HL-60 (cell line): ENCODE measurements around the gene TBCD.

Experiments
- GABPA ChIP-seq: IDR thresholded peaks from 2 replicates; pipeline ENCODE4 v1.6.1; 2012; ENCODE audit warnings: low read depth
- POLR2AphosphoS5 ChIP-seq: IDR thresholded peaks from 2 replicates; pipeline ENCODE4 v1.6.1; 2012; ENCODE audit warnings: low read depth
- SPI1 ChIP-seq: IDR thresholded peaks from 2 replicates; pipeline ENCODE4 v1.6.1; 2012; ENCODE audit warnings: low read depth, mild to moderate bottlenecking, borderline replicate concordance
- TF ChIP-seq, protein P1 (sequence below): IDR thresholded peaks from one replicate; pipeline ENCODE4 v1.5.1; 2011; ENCODE audit warnings: low read length, control low read depth, inconsistent platforms; ENCODE audit not compliant: insufficient read depth
- TF ChIP-seq, protein P2 (sequence below): IDR thresholded peaks from 2 replicates; pipeline ENCODE4 v1.6.1; 2012; ENCODE audit warnings: low read depth; ENCODE audit not compliant: insufficient replicate concordance

DNA sequence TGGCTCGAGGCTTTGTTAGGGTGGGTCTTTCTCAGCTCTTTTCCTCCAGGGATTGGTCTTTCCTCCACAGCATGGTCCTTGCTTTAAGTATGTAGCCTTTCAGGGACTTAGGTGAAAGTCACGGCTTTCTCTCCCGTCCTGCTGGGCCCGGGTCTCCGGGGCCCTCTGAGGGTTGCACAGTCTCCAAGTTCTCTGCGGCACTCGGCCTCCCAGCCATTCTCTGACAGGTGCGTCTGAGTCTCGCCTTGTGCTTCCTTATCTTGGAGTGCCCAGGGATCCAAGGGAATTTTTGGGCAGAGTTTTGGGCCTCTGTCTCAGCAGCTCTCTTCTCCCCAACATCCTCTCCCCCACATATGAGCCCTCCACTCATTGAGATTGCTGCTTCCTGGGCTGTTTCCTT, 51.3 kb downstream of the TBCD start:
- TF ChIP-seq, protein P1, sequence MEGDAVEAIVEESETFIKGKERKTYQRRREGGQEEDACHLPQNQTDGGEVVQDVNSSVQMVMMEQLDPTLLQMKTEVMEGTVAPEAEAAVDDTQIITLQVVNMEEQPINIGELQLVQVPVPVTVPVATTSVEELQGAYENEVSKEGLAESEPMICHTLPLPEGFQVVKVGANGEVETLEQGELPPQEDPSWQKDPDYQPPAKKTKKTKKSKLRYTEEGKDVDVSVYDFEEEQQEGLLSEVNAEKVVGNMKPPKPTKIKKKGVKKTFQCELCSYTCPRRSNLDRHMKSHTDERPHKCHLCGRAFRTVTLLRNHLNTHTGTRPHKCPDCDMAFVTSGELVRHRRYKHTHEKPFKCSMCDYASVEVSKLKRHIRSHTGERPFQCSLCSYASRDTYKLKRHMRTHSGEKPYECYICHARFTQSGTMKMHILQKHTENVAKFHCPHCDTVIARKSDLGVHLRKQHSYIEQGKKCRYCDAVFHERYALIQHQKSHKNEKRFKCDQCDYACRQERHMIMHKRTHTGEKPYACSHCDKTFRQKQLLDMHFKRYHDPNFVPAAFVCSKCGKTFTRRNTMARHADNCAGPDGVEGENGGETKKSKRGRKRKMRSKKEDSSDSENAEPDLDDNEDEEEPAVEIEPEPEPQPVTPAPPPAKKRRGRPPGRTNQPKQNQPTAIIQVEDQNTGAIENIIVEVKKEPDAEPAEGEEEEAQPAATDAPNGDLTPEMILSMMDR = no peak
- TF ChIP-seq POLR2AphosphoS5 (no peak), SPI1 (no peak), GABPA (no peak)
- TF ChIP-seq, protein P2, sequence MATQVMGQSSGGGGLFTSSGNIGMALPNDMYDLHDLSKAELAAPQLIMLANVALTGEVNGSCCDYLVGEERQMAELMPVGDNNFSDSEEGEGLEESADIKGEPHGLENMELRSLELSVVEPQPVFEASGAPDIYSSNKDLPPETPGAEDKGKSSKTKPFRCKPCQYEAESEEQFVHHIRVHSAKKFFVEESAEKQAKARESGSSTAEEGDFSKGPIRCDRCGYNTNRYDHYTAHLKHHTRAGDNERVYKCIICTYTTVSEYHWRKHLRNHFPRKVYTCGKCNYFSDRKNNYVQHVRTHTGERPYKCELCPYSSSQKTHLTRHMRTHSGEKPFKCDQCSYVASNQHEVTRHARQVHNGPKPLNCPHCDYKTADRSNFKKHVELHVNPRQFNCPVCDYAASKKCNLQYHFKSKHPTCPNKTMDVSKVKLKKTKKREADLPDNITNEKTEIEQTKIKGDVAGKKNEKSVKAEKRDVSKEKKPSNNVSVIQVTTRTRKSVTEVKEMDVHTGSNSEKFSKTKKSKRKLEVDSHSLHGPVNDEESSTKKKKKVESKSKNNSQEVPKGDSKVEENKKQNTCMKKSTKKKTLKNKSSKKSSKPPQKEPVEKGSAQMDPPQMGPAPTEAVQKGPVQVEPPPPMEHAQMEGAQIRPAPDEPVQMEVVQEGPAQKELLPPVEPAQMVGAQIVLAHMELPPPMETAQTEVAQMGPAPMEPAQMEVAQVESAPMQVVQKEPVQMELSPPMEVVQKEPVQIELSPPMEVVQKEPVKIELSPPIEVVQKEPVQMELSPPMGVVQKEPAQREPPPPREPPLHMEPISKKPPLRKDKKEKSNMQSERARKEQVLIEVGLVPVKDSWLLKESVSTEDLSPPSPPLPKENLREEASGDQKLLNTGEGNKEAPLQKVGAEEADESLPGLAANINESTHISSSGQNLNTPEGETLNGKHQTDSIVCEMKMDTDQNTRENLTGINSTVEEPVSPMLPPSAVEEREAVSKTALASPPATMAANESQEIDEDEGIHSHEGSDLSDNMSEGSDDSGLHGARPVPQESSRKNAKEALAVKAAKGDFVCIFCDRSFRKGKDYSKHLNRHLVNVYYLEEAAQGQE = no peak
